Neural cell (in vitro differentiated cells): ENCODE measurements around the gene SLC26A3.

Experiments used
- EP300 ChIP-seq: fragments of 450-650 bp; conservative IDR thresholded peaks from 2 replicates; pipeline ENCODE4 v1.6.1; 2014; ENCODE audit warnings: antibody characterized with exemption, mild to moderate bottlenecking, moderate library complexity; ENCODE audit not compliant: poor library complexity, severe bottlenecking
- EZH2 ChIP-seq: fragments of 200-600, 300-800 bp; shearing (Covaris generic), sonication (generic); IDR thresholded peaks from 2 replicates; pipeline ENCODE4 v1.6.1; 2014; ENCODE audit warnings: antibody characterized with exemption, low read length, borderline replicate concordance, mild to moderate bottlenecking; ENCODE audit not compliant: insufficient read depth, poor library complexity, severe bottlenecking
- MXI1 ChIP-seq: fragments of 450-650 bp; conservative IDR thresholded peaks from 2 replicates; pipeline ENCODE4 v1.6.1; 2014; ENCODE audit warnings: antibody characterized with exemption, mild to moderate bottlenecking; ENCODE audit not compliant: poor library complexity, severe bottlenecking
- POLR2AphosphoS5 ChIP-seq: IDR thresholded peaks from 2 replicates; pipeline ENCODE4 v1.6.1; 2012
- RAD21 ChIP-seq: fragments of 450-650 bp; conservative IDR thresholded peaks from 2 replicates; pipeline ENCODE4 v1.6.1; 2014; ENCODE audit warnings: antibody characterized with exemption, mild to moderate bottlenecking, moderate library complexity
- SMC3 ChIP-seq: fragments of 450-650 bp; conservative IDR thresholded peaks from 2 replicates; pipeline ENCODE4 v1.6.1; 2014; ENCODE audit warnings: antibody characterized with exemption, mild to moderate bottlenecking, moderate library complexity; ENCODE audit not compliant: poor library complexity
- TAF1 ChIP-seq: IDR thresholded peaks from 2 replicates; pipeline ENCODE4 v1.6.1; 2012; ENCODE audit warnings: low read depth
- TF ChIP-seq, protein P1 (sequence below): fragments of 450-650 bp; IDR thresholded peaks from 2 replicates; pipeline ENCODE4 v1.5.1; 2014; ENCODE audit warnings: antibody characterized with exemption, mild to moderate bottlenecking, moderate library complexity; ENCODE audit not compliant: poor library complexity, severe bottlenecking
- TF ChIP-seq, protein P2 (sequence below): IDR thresholded peaks from 2 replicates; pipeline ENCODE4 v1.6.1; 2012; ENCODE audit warnings: borderline replicate concordance

DNA sequence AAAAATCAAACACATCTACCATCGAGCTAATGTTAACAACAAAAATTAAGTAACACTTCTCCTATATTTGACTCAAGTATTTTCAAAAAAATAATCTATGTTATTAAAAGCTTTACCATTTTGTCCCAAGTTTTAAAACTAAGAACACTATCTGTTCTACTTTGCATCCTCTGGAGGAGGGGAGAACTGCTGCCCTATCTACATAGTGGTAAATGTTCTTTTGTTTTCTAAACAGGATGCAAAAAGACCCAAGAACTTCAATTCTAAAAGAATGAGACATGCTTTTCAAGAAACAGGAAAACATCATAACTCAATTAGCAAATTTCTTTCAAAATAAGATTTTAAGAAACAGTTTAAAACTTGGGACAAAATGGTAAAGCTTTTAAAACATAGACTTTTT lies 14.8 kb downstream of the SLC26A3 start:
- no peak for TF ChIP-seq POLR2AphosphoS5
- TF ChIP-seq, protein P1, sequence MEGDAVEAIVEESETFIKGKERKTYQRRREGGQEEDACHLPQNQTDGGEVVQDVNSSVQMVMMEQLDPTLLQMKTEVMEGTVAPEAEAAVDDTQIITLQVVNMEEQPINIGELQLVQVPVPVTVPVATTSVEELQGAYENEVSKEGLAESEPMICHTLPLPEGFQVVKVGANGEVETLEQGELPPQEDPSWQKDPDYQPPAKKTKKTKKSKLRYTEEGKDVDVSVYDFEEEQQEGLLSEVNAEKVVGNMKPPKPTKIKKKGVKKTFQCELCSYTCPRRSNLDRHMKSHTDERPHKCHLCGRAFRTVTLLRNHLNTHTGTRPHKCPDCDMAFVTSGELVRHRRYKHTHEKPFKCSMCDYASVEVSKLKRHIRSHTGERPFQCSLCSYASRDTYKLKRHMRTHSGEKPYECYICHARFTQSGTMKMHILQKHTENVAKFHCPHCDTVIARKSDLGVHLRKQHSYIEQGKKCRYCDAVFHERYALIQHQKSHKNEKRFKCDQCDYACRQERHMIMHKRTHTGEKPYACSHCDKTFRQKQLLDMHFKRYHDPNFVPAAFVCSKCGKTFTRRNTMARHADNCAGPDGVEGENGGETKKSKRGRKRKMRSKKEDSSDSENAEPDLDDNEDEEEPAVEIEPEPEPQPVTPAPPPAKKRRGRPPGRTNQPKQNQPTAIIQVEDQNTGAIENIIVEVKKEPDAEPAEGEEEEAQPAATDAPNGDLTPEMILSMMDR: no peak
- no peak for TF ChIP-seq EP300
- TF ChIP-seq, protein P2, sequence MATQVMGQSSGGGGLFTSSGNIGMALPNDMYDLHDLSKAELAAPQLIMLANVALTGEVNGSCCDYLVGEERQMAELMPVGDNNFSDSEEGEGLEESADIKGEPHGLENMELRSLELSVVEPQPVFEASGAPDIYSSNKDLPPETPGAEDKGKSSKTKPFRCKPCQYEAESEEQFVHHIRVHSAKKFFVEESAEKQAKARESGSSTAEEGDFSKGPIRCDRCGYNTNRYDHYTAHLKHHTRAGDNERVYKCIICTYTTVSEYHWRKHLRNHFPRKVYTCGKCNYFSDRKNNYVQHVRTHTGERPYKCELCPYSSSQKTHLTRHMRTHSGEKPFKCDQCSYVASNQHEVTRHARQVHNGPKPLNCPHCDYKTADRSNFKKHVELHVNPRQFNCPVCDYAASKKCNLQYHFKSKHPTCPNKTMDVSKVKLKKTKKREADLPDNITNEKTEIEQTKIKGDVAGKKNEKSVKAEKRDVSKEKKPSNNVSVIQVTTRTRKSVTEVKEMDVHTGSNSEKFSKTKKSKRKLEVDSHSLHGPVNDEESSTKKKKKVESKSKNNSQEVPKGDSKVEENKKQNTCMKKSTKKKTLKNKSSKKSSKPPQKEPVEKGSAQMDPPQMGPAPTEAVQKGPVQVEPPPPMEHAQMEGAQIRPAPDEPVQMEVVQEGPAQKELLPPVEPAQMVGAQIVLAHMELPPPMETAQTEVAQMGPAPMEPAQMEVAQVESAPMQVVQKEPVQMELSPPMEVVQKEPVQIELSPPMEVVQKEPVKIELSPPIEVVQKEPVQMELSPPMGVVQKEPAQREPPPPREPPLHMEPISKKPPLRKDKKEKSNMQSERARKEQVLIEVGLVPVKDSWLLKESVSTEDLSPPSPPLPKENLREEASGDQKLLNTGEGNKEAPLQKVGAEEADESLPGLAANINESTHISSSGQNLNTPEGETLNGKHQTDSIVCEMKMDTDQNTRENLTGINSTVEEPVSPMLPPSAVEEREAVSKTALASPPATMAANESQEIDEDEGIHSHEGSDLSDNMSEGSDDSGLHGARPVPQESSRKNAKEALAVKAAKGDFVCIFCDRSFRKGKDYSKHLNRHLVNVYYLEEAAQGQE: no peak
- TF ChIP-seq SMC3: no peak
- no peak for TF ChIP-seq RAD21
- no peak for TF ChIP-seq EZH2
- no peak for TF ChIP-seq TAF1
- no peak for TF ChIP-seq MXI1
